HG02840 (cell line): ENCODE data around the gene STAG1.
"Not testable (repeated sequence)": the region's sequence is repeated elsewhere in the genome, so short reads cannot be mapped to it uniquely, and the experiment has no call there.

ENCODE experiments used
- ATAC-seq: cut with Tn5 transposase; IDR thresholded peaks from one replicate; pipeline ENCODE4 v1.9.1; 2021; ENCODE audit warnings: mild to moderate bottlenecking, moderate library complexity, moderate number of reproducible peaks; ENCODE audit not compliant: unreplicated experiment, low FRiP score

Gene STAG1

GRCh38 chr3:136606990-136607389 lies 145.2 kb downstream of the STAG1 start:
- no peak for ATAC-seq

- ATAC-seq, result not testable (repeated sequence)
Measured at GRCh38 chr3:136606216-136606615, 146.0 kb downstream of the STAG1 start.

DNA sequence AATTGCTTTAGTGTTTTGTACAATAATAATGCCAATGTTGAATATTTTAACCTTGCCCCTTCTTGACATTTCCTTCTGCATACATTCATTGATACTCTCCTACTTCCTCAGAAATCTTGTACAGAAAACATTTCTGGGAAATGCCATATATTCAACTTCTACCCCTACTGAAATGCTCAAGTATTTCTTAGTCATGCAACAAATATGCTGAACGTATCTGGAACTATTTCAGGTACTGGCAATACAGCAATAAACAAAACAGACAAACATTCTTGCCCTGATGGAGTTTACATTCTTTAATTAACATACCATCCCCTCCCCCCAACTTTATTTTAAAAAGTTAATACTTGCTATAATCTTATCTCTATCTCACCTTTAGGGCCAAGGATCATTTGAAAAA lies 147.2 kb downstream of the STAG1 start:
- ATAC-seq, result no peak

DNA sequence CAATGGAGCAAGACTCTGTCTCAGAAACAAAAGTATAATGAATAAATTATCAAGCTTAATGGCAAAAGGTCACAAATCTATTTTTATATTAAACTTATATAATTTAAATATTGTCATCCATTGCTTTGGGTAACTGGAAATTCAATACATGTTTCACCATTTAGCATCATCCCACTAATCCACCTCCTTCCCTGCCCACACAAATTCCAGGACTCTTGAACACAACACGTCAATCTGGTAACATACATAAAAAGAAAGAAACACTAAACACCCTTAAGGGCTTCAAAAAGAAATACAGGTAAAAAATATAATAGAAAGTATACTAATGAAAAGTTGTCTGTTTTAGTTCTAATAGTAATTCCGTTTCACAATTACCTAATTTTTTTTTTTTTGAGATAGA lies 149.4 kb downstream of the STAG1 start:
- no peak for ATAC-seq

DNA sequence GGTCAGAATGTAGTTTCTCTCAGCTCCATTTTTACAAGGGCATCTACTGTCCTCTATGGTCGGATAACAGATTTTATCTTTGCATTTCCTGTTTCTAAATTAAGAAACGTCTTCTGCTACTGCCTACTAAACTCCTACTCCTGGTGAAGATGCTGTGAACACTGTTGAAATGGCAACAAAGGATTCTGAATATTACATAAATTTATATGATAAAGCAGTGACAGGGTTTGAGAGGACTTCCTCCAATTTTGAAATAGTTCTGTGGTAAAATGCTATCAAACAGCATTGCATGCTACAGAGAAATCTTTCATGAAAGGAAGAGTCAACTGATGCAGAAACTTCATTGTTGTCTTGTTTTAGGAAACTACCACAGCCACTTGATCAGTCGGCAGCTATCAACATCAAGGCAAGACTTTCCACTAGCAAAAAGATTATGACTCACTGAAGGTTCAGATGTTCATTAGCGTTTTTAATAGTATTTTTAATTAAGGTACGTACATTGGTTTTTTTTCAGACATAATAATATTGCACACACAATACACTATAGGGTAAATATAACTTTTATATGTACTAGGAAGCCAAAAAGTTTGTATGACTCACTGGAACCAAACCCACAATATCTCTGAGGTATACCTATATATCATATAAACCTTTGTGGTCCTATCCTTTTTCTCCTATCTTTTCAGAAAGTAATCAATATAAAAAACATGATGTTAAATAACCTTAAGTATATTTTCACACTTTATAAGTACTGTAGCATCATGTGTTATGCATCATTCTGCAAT lies 156.1 kb downstream of the STAG1 start:
- ATAC-seq, result no peak

GRCh38 chr3:136586580-136586979 lies 165.6 kb downstream of the STAG1 start:
- ATAC-seq, result no peak

- ATAC-seq, result no peak
Measured at GRCh38 chr3:136584728-136585127, 167.4 kb downstream of the STAG1 start.

GRCh38 chr3:136583823-136584222 lies 168.4 kb downstream of the STAG1 start:
- ATAC-seq, result no peak

- no peak for ATAC-seq
Measured at GRCh38 chr3:136577791-136578190, 174.4 kb downstream of the STAG1 start.

DNA sequence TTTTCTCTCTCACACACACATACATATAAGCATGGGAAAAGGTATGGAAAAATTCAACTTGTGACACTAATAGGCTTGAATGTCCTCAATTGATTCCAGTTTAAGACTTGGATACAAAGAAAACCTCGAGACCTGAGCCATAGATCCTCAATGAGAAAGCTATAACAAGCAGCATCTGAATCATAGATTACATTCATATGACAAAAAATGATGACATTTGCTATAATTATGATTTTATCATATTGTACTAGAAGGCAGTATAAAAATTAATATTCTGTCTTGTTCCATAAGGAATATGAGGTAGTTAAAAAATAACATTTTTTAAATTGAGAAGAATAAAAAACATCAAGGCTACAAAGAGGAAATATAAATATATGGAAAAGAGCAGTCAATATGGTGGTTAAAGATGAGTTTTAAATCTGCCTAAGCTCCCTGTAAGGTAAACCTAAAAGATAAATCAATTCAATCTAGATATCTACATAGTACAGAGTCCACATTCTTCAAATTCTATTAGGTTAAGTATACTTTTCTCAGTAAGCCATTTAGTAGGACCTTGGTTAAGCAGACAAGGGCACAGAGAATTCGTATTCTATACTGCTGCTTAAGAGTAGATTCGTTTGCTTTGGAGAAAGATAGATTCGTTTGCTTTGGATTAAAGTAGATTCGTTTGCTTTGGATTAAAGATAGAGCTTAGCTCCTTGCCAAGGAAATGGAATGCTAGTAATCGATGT lies 175.7 kb downstream of the STAG1 start:
- no peak for ATAC-seq

- no peak for ATAC-seq
Measured at GRCh38 chr3:136567599-136568188, 184.5 kb downstream of the STAG1 start.

DNA sequence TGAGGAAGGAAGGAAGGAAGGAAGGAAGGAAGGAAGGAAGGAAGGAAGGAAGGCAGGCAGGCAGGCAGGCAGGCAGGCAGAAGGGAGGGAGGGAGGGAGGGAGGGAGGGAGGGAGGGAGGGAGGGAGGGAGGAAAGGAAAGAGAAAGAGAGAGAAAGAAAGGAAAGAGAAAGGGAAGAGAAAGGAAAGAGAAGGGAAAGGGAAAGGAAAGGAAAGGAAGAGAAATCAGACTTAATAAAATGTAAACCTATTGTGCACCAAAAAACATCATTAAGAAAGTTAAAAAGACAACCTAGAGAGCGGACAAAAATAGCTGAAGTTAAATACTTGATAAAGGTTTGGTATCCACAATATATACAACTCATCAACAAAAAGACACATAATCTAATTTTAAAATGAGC lies 187.2 kb downstream of the STAG1 start:
- ATAC-seq, result not testable (repeated sequence)

DNA sequence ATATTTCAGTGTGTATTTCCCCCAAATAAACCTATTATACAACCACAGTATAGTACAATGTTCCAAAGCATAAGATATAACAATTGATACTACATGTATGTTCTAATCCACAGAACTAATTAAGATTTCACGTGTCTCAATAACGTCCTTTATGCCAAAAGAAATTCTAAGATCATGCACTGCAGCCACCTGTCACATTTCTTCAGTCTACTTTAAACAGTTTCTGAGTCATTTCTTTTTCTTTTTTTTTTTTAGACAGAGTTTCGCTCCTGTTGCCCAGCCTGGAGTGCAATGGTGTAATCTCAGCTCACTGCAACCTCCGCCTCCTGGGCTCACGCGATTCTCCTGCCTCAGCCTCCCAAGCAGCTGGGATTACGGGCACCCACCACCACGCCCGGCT lies 190.2 kb downstream of the STAG1 start:
- no peak for ATAC-seq

GRCh38 chr3:136559896-136560295 lies 192.3 kb downstream of the STAG1 start:
- ATAC-seq, result no peak

DNA sequence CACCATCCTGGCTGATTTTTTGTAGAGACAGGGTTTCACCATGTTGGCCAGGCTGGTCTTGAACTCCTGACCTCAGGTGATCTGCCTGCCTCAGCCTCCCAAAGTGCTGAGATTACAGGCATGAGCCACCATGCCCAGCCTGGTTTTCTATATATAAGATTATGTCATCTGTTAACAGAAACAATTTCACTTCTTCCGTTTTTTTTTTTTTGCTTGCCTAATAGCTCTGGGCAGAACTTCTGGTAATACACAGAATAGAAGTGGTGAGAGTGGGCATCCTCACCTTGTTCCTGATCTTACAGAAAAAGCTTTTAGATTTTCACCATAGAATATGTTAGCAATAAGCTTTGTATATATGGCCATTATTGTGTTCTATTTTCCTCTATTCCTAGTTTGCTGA lies 202.7 kb downstream of the STAG1 start:
- not testable (repeated sequence) for ATAC-seq

DNA sequence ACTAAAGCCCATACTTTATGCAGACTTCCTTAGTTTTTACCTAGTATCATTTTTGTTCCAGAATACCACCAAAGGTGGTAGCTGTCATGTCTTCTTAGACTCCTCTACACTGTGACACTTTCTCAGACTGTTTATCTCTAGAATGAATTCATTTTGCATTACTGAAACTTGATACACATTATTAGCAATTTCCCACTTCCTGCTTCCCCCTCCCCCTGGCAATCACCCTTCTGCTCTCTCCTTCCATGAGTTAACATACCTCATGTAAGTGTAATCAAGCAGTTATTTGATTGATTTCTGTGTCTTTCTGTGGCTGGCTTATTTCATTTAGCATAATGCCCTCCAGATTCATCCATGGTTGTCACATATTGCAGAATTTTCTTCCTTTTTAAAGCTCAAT lies 204.9 kb downstream of the STAG1 start:
- ATAC-seq, result no peak

GRCh38 chr3:136546720-136547119 lies 205.5 kb downstream of the STAG1 start:
- ATAC-seq, result no peak

- ATAC-seq, result no peak
Measured at GRCh38 chr3:136545664-136546268, 206.4 kb downstream of the STAG1 start.

DNA sequence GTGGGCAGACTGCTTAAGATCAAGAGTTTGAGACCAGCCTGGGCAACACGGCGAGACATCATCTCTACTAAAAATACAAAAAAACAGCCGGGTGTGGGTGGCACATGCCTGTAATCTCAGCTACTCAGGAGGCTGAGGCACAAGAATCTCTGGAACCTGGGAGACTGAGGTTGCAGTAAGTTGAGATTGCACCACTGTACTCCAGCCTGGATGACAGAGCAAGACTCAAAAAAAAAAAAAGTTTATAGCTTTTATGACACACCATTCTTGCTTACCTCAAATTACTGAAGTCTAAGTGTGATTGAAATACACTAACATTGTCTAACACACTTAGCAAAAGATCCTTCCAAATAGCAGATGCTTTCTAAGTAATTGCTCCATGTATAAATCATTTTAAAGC lies 207.6 kb downstream of the STAG1 start:
- ATAC-seq, result no peak

DNA sequence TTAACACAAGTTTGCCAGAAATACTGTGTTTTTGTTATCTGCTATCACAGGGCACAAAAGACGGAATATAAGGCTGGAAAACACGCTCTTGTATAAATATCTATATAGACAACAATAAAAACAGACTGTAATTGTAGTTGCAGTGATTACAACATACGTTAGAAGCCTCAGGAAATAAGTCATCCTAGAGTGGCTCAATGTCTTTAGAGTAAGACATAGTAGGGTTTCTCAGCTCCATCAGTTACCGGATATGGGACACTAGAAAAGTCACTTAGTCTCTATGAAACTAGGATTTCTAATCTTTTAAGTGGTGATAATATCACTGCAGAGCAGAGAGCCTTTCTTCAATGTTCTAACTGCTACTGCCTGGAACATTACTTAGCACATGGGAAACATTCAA lies 208.8 kb downstream of the STAG1 start:
- no peak for ATAC-seq

DNA sequence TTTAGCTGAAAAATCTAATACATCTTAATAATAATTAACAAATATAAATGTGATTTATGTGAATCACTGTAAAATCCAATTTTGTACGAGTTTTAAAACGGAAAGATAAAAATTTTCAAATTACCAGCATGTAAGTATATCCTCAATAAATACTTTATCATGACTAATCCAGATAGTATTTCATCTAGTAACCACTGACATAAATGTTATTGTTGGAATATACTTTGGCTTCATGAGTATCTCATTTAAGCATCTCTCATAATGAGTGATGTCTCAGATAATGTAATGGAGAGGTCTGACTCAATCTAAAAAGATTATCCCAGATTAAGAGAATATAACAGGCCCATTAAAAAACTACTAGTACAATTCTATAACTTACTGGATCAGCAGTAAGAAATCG lies 216.3 kb downstream of the STAG1 start:
- no peak for ATAC-seq
